HepG2 (cell line): ENCODE measurements around the gene SIDT1. TPM values are rescaled to one million over a fixed set of nuclear protein-coding genes. Genes with fewer than 3 reads are reported as not detected.

ENCODE experiments used
- ATAC-seq: fragments of 200-7000 bp; cut with Tn5 transposase; 3 replicates; pipeline ENCODE4 v1.9.1; 2020; ENCODE audit warnings: mild to moderate bottlenecking, moderate library complexity
- BruUV-seq: library from RNA; stranded (reverse); fragments of 400-500 nt; replicated peaks from 2 replicates; lab custom pipeline; 2021; lab: Mats Ljungman, UMichigan
- CTCF ChIA-PET: fragments of 300-600 bp; formaldehyde crosslinking; extraction: SDS; loops from one replicate; lab custom pipeline; 2021; ENCODE audit warnings: low total read pairs, inconsistent platforms, low intra/inter-chr PET ratio; lab: Yijun Ruan, JAX
- POLR2A ChIA-PET: fragments of 350-600 bp; sonication (Branson Sonifier 250); formaldehyde crosslinking; loops from one replicate; lab custom pipeline; 2020; ENCODE audit warnings: antibody characterized with exemption, inconsistent platforms; lab: Yijun Ruan, JAX
- DNase-seq: peaks from one replicate; pipeline ENCODE4 v3.0.0-alpha.2; 2015; ENCODE audit warnings: low spot score
- FAIRE-seq: peaks from 3 replicates; lab custom pipeline; 2011; peaks lifted over from hg19 to GRCh38; lab: Jason Lieb, UNC
- H2AFZ ChIP-seq: one replicate; pipeline ENCODE4 v1.6.1; 2011; ENCODE audit warnings: low read length, inconsistent platforms
- H3K27ac ChIP-seq: fragments of 300-600 bp; 3 replicates; pipeline ENCODE4 v1.8.0; 2011; ENCODE audit warnings: mixed run types, mild to moderate bottlenecking, mixed read lengths, low read length, inconsistent platforms; ENCODE audit not compliant: insufficient read depth; ENCODE audit errors: extremely low read length
- H3K27me3 ChIP-seq, 2 experiments: fragments of 200-600 bp in 1 of 2; 2 replicates in 1 of 2; 3 replicates in 1 of 2; pipeline versions ENCODE4 v1.6.0 to v1.8.0; 2011; ENCODE audit warnings: low read length in 2 of 2, mild to moderate bottlenecking in 2 of 2, moderate library complexity in 2 of 2, inconsistent platforms in 1 of 2; ENCODE audit not compliant: insufficient read depth in 2 of 2, control insufficient read depth in 1 of 2
- H3K36me3 ChIP-seq, 2 experiments: fragments of 200-600 bp in 1 of 2; replicated peaks in 1 of 2; 2 replicates in 1 of 2; 3 replicates in 1 of 2; pipeline versions ENCODE4 v1.5.1 to v1.8.0; 2011; ENCODE audit warnings: low read length in 2 of 2, inconsistent platforms in 1 of 2; ENCODE audit not compliant: insufficient read depth in 2 of 2, control insufficient read depth in 1 of 2
- H3K4me1 ChIP-seq: 2 replicates; pipeline ENCODE4 v1.5.1; 2012; ENCODE audit warnings: low read length, inconsistent platforms; ENCODE audit not compliant: insufficient read depth
- H3K4me2 ChIP-seq: 2 replicates; pipeline ENCODE4 v1.6.0; 2011; ENCODE audit warnings: low read depth, low read length, inconsistent platforms
- H3K4me3 ChIP-seq, 3 experiments: fragments of 200-600 bp in 1 of 3; sonication (generic), shearing (Covaris generic) in 1 of 3; replicated peaks in 1 of 3; 2 replicates each; pipeline ENCODE4 v1.5.1; 2011 to 2016; ENCODE audit warnings: low read length in 3 of 3, inconsistent platforms in 2 of 3, low read depth in 2 of 3, mild to moderate bottlenecking in 2 of 3, control low read depth in 1 of 3, mixed read lengths in 1 of 3; ENCODE audit not compliant: insufficient read depth in 1 of 3
- H3K79me2 ChIP-seq: one replicate; pipeline ENCODE4 v1.6.1; 2011; ENCODE audit warnings: low read length, inconsistent platforms; ENCODE audit not compliant: insufficient read depth
- H3K9ac ChIP-seq: 2 replicates; pipeline ENCODE4 v1.6.0; 2011; ENCODE audit warnings: mild to moderate bottlenecking, low read depth, low read length, inconsistent platforms; ENCODE audit not compliant: insufficient read depth
- H3K9me3 ChIP-seq: 2 replicates; pipeline ENCODE4 v1.5.1; 2012; ENCODE audit warnings: mild to moderate bottlenecking, low read length
- H4K20me1 ChIP-seq: 2 replicates; pipeline ENCODE4 v1.6.0; 2011; ENCODE audit warnings: inconsistent platforms, mild to moderate bottlenecking, low read length, moderate library complexity; ENCODE audit not compliant: insufficient read depth
- DNMT1 ChIP-seq: sonication (generic); formaldehyde crosslinking; IDR thresholded peaks from 2 replicates; pipeline ENCODE4 v1.5.1; 2020; ENCODE audit warnings: mild to moderate bottlenecking, missing genetic modification reagents
- FUBP1 ChIP-seq: sonication (generic); formaldehyde crosslinking; IDR thresholded peaks from 2 replicates; pipeline ENCODE4 v1.5.1; 2020; ENCODE audit warnings: missing genetic modification reagents, mild to moderate bottlenecking, borderline replicate concordance
- MED13 ChIP-seq: sonication (generic); formaldehyde crosslinking; IDR thresholded peaks from 2 replicates; pipeline ENCODE4 v1.5.0; 2020; ENCODE audit warnings: missing genetic modification reagents
- NFATC3 ChIP-seq: sonication (generic); formaldehyde crosslinking; IDR thresholded peaks from 2 replicates; pipeline ENCODE4 v1.5.1; 2020; ENCODE audit warnings: mild to moderate bottlenecking, missing genetic modification reagents
- PCBP2 ChIP-seq: fragments of 200-400 bp; formaldehyde crosslinking; optimal IDR thresholded peaks from 2 replicates; pipeline ENCODE3; 2018; ENCODE audit warnings: low read length, low read depth; ENCODE audit not compliant: poor library complexity, severe bottlenecking
- PLRG1 ChIP-seq: fragments of 450-650 bp; conservative IDR thresholded peaks from 2 replicates; pipeline ENCODE4 v1.6.1; 2016
- RORA ChIP-seq: sonication (generic); formaldehyde crosslinking; IDR thresholded peaks from 2 replicates; pipeline ENCODE4 v1.5.0; 2020; ENCODE audit warnings: mild to moderate bottlenecking, missing genetic modification reagents, moderate library complexity
- SAFB2 ChIP-seq: sonication (generic); formaldehyde crosslinking; IDR thresholded peaks from 2 replicates; pipeline ENCODE4 v1.5.1; 2020; ENCODE audit warnings: missing genetic modification reagents, low read depth, mild to moderate bottlenecking, borderline replicate concordance
- SP4 ChIP-seq: sonication (generic); formaldehyde crosslinking; IDR thresholded peaks from 2 replicates; pipeline ENCODE4 v1.8.1; 2023; ENCODE audit warnings: mild to moderate bottlenecking, missing genetic modification reagents
- SSRP1 ChIP-seq: IDR thresholded peaks from 2 replicates; pipeline ENCODE4 v1.6.1; 2016; ENCODE audit warnings: control low read depth
- TIGD3 ChIP-seq: sonication (generic); formaldehyde crosslinking; IDR thresholded peaks from 2 replicates; pipeline ENCODE4 v1.5.1; 2020; ENCODE audit warnings: mild to moderate bottlenecking, missing genetic modification reagents, borderline replicate concordance
- WGBS: methylation state at CpG from one replicate; pipeline ENCODE4 v1.1.6; 2017; ENCODE audit warnings: low lambda C conversion rate; 5-methylcytosine and 5-hydroxymethylcytosine counted together
- in situ Hi-C: cut with HindIII; loops from 2 replicates; pipeline ENCODE4 v1.10.0; 2017; ENCODE audit warnings: low pct_unique_long_range_greater_than_20kb; ENCODE audit not compliant: extremely low pct_ligation_motif_present
- intact Hi-C: fragments of 100-400 bp; cut with micrococcal nuclease; formaldehyde crosslinking; loops from one replicate; pipeline ENCODE4 v1.10.0; 2022; ENCODE audit not compliant: unreplicated experiment
- polyA plus RNA-seq, 8 experiments: library from polyadenylated mRNA; depleted of rRNA in 3 of 8; stranded (reverse) in 7 of 8; unstranded in 1 of 8; fragments of >200 nt; fragmentation: Illumina TruSeq in 4 of 8; extraction: Trizol in 4 of 8; gene quantifications; 2 replicates each; pipeline versions ENCODE4 v1.2.1 to v1.2.3, GENCODE V29; 2011 to 2016; ENCODE audit warnings: low read depth in 4 of 8, missing spikeins in 1 of 8, mixed read lengths in 1 of 8; ENCODE audit not compliant: insufficient read depth in 1 of 8
- total RNA-seq, 5 experiments: library from RNA; depleted of rRNA; stranded (reverse); fragments of >200 nt; fragmentation: Illumina TruSeq; extraction: Trizol; gene quantifications; 2 replicates each; pipeline ENCODE4 v1.2.3, GENCODE V29; 2016; ENCODE audit warnings: low read depth in 1 of 5
- TF ChIP-seq, protein P1 (sequence below): sonication (generic); formaldehyde crosslinking; IDR thresholded peaks from 2 replicates; pipeline ENCODE4 v1.4.0; 2020; ENCODE audit warnings: low read depth, missing genetic modification reagents

The SIDT1 gene
- total and polyA plus RNA-seq, 2 of the 13 experiments (the other 11 are each of a cell fraction or from before 2014, with no cell fraction given) = 0.07 TPM

GRCh38 chr3:113676261-113676660 is 143.9 kb downstream of the SIDT1 start:
- CTCF ChIA-PET = no interaction called here
- Histone ChIP-seq H3K79me2 (no peaks in the 10 kb centered on the region), H3K4me3 (no peak overlapping the region), H2AFZ (no peak overlapping the region), H4K20me1 (no peaks in the 10 kb centered on the region), H3K4me1 (no peaks in the 10 kb centered on the region), H3K4me2 (no peak overlapping the region), H3K36me3 (peaks cover 5 to 35% of the 10 kb centered on the region in 2 experiments; a peak in 4 of 5 replicates), H3K9ac (no peak overlapping the region), H3K9me3 (no peaks in the 10 kb centered on the region), H3K27me3 (no peaks in the 10 kb centered on the region), H3K27ac (no peak overlapping the region)
- BruUV-seq = no TSS peak
- DNase-seq = no peak
- intact Hi-C loops (no loop called here), in situ Hi-C loops (no loop called here)
- POLR2A ChIA-PET = no interaction called here
- 98% methylated on average over 3 of the region's 3 CpGs for WGBS
- no peak for FAIRE-seq
- no peak for ATAC-seq
- TF ChIP-seq MED13 (CRISPR knock-in tag) (no peak), NFATC3 (CRISPR knock-in tag) (no peak), FUBP1 (CRISPR knock-in tag) (no peak), DNMT1 (no peak), SAFB2 (CRISPR knock-in tag) (no peak), SP4 (CRISPR knock-in tag) (no peak), PCBP2 (no peak), PLRG1 (no peak), SSRP1 (CRISPR knock-in tag) (no peak), RORA (CRISPR knock-in tag) (no peak), TIGD3 (CRISPR knock-in tag) (no peak)
- TF ChIP-seq, protein P1, sequence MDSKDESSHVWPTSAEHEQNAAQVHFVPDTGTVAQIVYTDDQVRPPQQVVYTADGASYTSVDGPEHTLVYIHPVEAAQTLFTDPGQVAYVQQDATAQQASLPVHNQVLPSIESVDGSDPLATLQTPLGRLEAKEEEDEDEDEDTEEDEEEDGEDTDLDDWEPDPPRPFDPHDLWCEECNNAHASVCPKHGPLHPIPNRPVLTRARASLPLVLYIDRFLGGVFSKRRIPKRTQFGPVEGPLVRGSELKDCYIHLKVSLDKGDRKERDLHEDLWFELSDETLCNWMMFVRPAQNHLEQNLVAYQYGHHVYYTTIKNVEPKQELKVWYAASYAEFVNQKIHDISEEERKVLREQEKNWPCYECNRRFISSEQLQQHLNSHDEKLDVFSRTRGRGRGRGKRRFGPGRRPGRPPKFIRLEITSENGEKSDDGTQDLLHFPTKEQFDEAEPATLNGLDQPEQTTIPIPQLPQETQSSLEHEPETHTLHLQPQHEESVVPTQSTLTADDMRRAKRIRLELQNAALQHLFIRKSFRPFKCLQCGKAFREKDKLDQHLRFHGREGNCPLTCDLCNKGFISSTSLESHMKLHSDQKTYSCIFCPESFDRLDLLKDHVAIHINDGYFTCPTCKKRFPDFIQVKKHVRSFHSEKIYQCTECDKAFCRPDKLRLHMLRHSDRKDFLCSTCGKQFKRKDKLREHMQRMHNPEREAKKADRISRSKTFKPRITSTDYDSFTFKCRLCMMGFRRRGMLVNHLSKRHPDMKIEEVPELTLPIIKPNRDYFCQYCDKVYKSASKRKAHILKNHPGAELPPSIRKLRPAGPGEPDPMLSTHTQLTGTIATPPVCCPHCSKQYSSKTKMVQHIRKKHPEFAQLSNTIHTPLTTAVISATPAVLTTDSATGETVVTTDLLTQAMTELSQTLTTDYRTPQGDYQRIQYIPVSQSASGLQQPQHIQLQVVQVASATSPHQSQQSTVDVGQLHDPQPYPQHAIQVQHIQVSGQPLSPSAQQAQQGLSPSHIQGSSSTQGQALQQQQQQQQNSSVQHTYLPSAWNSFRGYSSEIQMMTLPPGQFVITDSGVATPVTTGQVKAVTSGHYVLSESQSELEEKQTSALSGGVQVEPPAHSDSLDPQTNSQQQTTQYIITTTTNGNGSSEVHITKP (CRISPR knock-in tag) = no peak
